ENCODE results near the gene APBB2.
"Not testable (repeated sequence)": the region's sequence is repeated elsewhere in the genome, so short reads cannot be mapped to it uniquely, and the experiment has no call there.

GRCh38 chr4:40994321-40994720, 220.0 kb downstream of the APBB2 start:
- TF ChIP-seq POLR2A (IDR thresholded peaks at IDR 0.05): not testable (repeated sequence)
- TF ChIP-seq, protein P1, sequence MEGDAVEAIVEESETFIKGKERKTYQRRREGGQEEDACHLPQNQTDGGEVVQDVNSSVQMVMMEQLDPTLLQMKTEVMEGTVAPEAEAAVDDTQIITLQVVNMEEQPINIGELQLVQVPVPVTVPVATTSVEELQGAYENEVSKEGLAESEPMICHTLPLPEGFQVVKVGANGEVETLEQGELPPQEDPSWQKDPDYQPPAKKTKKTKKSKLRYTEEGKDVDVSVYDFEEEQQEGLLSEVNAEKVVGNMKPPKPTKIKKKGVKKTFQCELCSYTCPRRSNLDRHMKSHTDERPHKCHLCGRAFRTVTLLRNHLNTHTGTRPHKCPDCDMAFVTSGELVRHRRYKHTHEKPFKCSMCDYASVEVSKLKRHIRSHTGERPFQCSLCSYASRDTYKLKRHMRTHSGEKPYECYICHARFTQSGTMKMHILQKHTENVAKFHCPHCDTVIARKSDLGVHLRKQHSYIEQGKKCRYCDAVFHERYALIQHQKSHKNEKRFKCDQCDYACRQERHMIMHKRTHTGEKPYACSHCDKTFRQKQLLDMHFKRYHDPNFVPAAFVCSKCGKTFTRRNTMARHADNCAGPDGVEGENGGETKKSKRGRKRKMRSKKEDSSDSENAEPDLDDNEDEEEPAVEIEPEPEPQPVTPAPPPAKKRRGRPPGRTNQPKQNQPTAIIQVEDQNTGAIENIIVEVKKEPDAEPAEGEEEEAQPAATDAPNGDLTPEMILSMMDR (IDR thresholded peaks at IDR 0.05): not testable (repeated sequence)
